SK-N-SH treated with all-trans-retinoic acid at 6 μM for 48 hours (cell line): Measurements from ENCODE around the gene PARD3B.

Experiments
- CSDC2 ChIP-seq: fragments of 250-450 bp; sonication (Bioruptor Pico); IDR thresholded peaks from 2 replicates; pipeline ENCODE4 v1.5.0; 2020; ENCODE audit warnings: mild to moderate bottlenecking, moderate library complexity
- CSRNP3 ChIP-seq: fragments of 250-450 bp; sonication (Bioruptor Pico); IDR thresholded peaks from 2 replicates; pipeline ENCODE4 v1.5.1; 2021; ENCODE audit warnings: mild to moderate bottlenecking, moderate library complexity
- OSR1 ChIP-seq: fragments of 250-450 bp; sonication (Bioruptor Pico); IDR thresholded peaks from 2 replicates; pipeline ENCODE4 v1.8.0; 2022; ENCODE audit warnings: moderate library complexity, mild to moderate bottlenecking, inconsistent platforms
- PATZ1 ChIP-seq: fragments of 250-450 bp; sonication (Bioruptor Pico); IDR thresholded peaks from 2 replicates; pipeline ENCODE4 v1.8.0; 2020; ENCODE audit warnings: mild to moderate bottlenecking, moderate library complexity, borderline replicate concordance
- TOX ChIP-seq: fragments of 250-450 bp; sonication (Bioruptor Pico); IDR thresholded peaks from 2 replicates; pipeline ENCODE4 v1.8.0; 2021; ENCODE audit warnings: mild to moderate bottlenecking, moderate library complexity, borderline replicate concordance
- ZFP3 ChIP-seq: fragments of 250-450 bp; sonication (Bioruptor Pico); IDR thresholded peaks from 2 replicates; pipeline ENCODE4 v1.5.0; 2020; ENCODE audit warnings: mild to moderate bottlenecking, moderate library complexity

- TF ChIP-seq ZFP3 (CRISPR knock-in tag) (no peak), TOX (no peak), CSDC2 (CRISPR knock-in tag) (no peak), PATZ1 (CRISPR knock-in tag) (no peak), OSR1 (no peak), CSRNP3 (CRISPR knock-in tag) (no peak)
Measured at GRCh38 chr2:204775766-204776165, 230.5 kb downstream of the PARD3B start.
